ENCODE results near the gene LRRC45.

LRRC45 gene

GRCh38 chr17:82007495-82008257 lies 15.4 kb upstream of the LRRC45 start:
- DNase-seq (ENCODE audit: low spot score) = no peak

DNA sequence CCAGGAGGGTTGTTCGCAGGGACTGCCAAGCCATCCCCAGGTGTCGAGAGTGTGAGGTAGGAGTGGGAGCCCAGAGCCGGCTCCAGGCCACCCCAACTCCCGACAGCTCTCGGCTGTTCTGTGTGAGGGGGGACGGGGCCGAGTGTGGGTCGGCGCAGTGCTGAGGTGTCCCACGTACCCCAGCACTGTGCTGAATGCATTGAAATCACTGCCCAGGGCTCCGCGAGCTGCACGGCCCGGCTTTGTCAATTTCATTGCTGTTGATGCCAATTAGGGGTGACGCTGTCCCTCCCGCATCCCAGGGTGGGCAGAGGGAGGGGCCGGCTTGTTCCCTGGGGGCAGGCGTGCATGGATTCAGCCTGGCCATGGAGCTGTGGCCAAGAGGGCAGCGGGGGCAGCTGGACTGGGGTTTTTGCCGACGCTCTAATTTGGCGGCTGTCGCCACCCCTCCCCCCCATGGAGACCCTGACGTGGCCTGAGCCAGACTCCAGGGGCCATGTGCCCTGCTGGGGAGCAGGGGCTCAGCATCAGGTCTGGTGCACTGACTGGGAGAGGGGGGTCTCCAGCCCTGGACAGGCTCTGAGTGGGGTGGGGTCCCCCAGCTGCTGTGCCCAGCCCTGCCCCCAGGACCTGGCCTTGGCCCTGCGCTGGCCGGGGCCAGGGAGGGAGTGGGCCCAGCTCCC lies 14.7 kb upstream of the LRRC45 start:
- DNase-seq (ENCODE audit: low spot score) = no peak

DNA sequence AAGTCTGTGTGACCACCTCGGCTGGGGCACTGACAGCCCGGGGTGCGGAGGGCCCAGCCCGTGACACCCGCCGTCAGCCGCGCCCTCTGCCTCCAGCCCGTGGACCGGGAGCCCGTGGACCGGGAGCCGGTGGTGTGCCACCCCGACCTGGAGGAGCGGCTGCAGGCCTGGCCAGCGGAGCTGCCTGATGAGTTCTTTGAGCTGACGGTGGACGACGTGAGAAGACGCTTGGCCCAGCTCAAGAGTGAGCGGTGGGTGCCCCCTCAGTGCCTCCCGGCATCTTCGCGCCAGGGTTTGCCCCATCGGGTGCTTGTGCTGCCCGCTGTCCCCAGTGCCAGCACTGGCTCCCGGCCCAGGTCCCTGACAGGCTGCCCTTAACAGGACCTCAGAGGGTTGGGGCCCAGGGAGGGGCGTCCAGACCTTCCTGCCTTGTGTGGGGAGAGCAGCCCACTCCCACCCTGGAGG lies 14.1 kb upstream of the LRRC45 start:
- DNase-seq (ENCODE audit: low spot score) = no peak

DNA sequence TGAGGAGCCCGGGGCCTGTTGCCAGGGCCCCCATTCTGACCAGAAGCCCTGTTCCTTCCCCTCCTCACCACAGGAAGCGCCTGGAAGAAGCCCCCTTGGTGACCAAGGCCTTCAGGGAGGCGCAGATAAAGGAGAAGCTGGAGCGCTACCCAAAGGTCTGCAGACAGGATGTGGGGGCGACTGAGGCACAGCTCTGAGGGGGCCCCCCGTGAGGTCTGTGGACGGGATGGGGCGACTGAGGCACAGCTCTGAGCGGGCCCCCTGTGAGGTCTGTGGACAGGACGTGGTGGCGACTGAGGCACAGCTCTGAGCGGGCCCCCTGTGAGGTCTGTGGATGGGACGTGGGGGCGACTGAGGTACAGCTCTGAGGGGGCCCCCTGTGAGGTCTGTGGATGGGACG lies 13.7 kb upstream of the LRRC45 start:
- no peak for DNase-seq (ENCODE audit: low spot score)

- DNase-seq (ENCODE audit: low spot score) = no peak
Measured at GRCh38 chr17:82010575-82011525, 12.3 kb upstream of the LRRC45 start.

DNA sequence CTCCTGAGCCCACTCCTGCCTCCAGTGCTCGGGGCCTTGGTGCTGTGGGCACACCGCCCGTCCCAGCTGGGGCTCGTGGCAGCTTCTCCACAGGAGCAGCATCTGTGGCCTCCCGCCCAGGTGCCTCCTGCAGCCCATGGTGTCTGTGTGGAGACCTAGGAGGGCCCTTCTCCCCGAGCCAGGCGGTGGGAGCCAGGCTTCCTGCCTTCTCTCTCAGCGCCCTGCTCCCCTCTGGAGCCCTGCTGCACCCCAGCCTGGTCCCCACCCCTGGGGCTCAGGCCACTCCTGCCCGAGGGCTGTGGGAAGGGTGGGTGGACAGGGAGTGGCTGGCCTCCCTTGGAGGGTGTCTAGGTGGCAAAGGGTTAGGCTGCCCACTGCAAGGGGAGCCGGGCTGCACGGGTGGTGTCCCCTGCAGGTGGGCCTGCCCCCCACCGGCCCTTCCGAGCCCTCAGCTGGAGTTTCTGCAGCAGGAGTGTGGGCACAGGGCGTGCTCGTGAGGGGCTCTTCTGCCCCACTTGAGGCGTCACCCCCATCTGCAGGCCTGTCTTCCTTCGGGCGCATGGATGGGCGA lies 11.4 kb upstream of the LRRC45 start:
- no peak for DNase-seq (ENCODE audit: low spot score)

DNA sequence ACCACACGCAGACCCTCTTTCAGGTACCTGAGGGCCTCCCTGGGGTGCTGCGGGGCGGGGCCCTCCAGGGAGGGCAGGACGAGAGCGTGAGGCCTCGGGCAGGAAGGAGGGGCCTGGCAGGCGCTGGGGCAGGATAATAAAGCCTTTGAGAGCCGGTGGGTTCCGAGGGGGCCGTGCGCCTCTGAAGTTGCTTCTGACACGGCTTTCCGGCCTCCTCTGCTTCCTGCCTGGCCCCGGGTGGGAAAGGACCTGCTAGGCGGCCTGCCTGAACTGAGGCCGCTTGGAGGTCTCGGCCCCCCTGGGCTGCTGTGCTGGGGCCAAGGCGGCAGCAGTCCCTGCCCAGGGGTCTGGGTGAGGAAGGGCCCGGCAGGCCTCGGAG lies 10.9 kb upstream of the LRRC45 start:
- DNase-seq (ENCODE audit: low spot score) = no peak

GRCh38 chr17:82012640-82013295 lies 10.3 kb upstream of the LRRC45 start:
- DNase-seq (ENCODE audit: low spot score) = no peak

DNA sequence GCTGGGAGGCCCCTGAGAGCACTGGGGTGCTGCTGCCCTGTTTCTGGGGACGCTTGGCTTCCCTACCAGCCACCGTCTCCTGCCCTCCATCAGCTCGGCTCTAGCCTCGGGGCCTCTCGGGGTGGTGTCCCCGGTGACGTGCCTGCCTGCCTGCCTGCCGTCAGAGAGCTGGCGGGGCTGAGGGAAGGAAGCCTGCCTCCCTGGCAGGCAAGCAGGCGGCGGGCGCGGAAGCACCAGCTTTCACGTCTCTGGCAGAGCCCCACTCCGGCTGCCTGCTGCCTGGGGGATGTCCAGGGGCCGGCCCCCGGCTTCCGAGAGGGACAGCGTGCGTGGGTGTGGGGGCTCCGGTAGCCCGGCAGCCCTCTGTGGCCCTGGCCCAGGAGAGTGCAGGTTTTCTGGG lies 9.8 kb upstream of the LRRC45 start:
- DNase-seq (ENCODE audit: low spot score) = no peak

DNA sequence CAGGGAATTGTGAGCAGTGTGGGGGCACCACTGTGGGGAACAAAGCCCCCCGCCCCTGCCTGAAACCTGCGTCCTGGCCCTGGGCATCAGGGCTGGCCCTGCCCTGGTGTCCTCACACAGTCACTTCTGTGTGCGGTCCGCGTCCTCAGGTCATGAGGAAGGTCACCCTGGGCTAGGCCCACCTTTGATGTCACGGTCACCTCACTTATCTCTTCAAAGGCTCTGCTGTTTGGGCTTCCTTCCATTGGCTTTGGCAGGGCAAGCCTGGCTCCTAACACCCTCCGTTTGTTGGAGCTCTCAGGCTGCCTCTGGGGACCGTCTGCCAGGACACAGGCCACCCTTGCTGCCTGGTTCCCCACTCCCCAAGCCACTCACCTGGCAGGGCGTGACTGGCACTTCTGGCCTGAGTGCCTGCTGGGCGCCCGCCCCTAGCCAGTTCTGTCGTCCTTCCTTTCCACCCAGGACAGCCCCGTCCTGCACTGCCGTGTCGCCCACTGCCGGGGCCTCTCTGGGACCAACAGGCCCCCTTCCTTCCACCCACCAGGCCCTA lies 9.3 kb upstream of the LRRC45 start:
- no peak for DNase-seq (ENCODE audit: low spot score)

DNA sequence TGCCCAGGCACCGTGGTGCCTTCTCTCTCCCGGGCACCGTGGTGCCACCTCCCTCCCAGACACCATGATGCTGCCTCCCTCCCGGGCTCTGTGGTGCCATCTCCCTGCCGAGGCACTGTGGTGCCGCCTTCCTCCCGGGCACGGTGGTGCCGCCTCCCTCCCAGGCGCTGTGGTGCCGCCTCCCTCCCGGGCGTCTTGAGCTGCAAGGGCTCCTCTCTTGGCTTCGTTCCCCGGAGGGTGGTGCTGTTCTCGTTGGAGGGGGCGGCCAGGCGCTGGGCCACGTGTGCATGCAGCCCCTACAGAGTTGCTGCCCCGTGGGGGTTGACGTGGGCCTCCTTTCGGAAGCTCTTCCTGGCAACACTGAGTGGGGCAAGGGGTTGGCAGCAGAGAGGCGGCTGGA lies 8.7 kb upstream of the LRRC45 start:
- DNase-seq (ENCODE audit: low spot score) = no peak

DNA sequence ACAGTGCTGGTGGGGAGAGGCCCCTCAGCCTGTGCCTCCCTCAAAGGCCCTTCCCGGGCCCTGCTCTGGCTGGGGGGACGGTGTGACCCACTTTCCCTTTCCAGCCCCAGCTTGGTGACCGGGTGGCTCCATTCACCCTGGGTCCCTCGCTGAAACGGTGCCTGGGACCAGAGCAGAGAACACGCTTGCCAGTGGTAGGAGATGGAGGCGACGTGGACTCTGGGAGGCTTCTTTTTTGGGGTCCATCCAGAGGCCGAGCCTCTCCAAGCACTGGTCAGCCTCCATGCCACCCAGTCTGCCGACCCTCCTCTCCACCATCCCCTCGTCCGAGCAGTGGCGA lies 8.2 kb upstream of the LRRC45 start:
- DNase-seq (ENCODE audit: low spot score) = no peak

- no peak for DNase-seq (ENCODE audit: low spot score)
Measured at GRCh38 chr17:82015311-82015971, 7.7 kb upstream of the LRRC45 start.

- no peak for DNase-seq (ENCODE audit: low spot score)
Measured at GRCh38 chr17:82016061-82016874, 6.8 kb upstream of the LRRC45 start.

DNA sequence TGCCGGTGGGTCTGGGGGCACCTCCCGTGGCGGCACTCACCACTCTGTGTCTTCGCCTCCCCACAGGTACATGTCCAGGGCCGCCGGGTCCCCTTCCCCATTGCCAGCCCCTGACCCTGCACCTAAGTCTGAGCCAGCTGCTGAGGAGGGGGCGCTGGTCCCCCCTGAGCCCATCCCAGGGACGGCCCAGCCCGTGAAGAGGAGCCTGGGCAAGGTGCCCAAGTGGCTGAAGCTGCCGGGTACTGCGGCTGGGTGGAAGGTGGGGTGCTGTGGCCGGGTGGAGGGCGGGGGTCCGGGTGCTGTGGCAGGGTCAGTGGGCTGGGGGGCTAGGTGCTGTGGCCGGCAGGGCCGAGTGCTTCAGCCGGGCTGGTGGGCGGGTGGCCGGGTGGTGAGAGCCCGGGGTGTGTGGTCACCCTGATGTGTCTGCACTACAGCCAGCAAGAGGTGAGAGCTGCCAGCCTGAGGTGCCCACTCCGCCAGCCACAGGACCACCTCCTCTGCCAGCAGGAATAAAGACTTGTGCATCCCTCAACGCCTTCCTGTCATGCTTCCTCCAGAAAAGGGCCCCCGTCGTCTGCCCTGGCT lies 6.1 kb upstream of the LRRC45 start:
- no peak for DNase-seq (ENCODE audit: low spot score)

GRCh38 chr17:82017612-82018151 lies 5.4 kb upstream of the LRRC45 start:
- no peak for DNase-seq (ENCODE audit: low spot score)

DNA sequence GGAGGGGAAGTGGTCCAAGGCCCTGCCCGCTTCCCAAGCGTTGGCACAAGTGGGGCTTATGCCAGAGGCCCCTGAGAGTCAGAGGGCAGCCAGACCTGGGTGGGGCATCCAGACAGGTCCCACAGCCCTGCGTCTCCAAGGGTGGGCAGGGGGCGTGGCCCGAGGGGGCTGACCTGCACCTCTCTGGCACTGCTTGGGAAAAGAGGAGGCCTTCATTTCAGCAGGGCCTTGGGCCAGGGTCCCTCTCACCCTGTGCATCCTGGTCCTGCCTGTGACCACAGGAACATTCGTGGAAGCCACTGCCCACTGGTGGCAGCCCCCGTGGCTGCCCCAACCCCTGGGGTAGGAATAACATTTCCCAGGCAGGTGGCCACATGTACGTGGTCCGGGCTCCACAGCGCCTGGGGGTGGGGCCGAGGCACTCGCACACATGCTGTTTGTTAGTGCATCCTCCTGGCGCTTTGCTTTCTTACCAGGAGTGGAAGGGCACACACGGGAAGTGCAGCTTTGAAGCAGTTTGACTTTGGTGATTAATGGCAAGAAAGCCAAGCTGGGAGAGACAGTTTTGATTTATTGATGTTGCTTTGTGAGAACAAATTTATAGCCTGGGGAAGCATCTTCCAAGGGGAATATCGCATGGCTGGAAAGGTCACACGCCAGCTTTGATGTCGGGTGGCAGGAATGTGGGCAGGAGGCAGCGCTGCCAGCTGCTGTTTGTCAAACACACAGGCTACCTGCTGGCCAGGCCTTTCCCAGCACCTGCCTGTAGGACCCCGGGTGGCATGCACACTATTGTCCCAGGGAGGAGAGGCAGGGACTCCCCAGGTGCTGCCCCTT lies 4.7 kb upstream of the LRRC45 start:
- DNase-seq (ENCODE audit: low spot score) = no peak

DNA sequence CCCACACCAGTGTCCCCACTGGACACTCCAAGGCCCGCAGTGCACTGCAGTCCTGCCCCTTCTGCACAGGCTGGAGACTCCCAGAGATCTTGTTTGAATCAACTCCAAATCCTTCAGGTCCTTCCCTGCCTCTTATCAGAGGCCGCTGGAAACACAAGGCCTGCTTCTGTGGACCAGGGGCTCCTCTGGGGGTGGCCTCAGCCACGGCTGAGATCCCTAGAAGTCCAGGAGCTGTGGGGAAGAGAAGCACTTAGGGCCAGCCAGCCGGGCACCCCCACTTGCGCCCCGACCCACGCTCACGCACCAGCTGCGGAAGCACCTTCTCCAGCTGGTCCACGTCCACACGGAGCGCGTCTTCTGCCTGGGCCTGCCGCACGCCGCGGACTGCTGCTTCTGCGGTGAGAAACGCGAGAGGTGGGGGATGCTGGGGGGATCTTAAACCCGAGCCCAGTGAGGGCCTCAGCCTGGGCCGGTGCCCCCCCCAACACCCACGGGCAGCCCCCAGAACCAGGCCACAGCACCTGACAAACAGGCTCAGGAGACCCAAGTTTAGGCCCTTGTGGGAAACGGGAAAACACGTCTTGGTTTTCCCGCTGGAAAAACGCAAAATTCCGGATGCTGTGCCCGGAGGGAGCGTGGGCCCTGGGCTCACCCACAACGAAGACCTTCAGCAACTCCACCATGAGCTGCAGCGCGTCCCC lies 4.0 kb upstream of the LRRC45 start:
- DNase-seq (ENCODE audit: low spot score) = no peak

Data from GM03348 (cell line).